ENCODE measurements around the gene REPS2.

REPS2 gene

DNA sequence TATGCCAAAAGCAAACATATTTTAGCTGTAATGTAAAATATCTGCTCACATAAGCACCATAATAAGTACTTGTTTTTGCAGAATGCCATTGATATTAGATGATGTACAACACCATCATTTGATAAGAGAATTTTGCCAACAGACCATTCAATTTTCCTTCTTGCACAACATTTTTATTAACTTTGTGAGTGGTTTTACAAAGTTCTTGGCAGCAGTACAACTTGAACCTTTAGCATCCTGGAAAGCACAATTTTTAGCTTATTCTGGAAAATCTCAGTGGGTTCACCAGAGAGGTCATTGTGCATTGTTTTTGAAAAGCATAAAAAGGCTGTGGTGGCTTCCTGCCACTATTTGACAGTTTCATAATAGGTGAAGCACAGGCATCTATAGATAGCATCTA lies 26.4 kb upstream of the REPS2 start:
- Histone ChIP-seq H3K18ac (ENCODE audit: low read length) (no peak overlapping the region), H2BK15ac (ENCODE audit: low read length) (no peak overlapping the region), H3K4me2 (ENCODE audit: insufficient read depth, low read length, poor library complexity, severe bottlenecking) (no peak overlapping the region), H3K4me1 (ENCODE audit: control insufficient read depth in 2 of 2, insufficient read depth in 1 of 2, low read depth in 1 of 2, low read length in 2 of 2) (no peaks in the 10 kb centered on the region), H3K9me3 (replicated peaks in 1 of 2; ENCODE audit: control insufficient read depth in 2 of 2, insufficient read depth in 1 of 2, low read depth in 1 of 2, low read length in 2 of 2) (no peaks in the 10 kb centered on the region), H3K23ac (ENCODE audit: low read depth, low read length, poor library complexity) (no peak overlapping the region), H3K27ac (replicated peaks; ENCODE audit: low read length) (no peak overlapping the region), H4K8ac (ENCODE audit: low read depth, low read length) (no peak overlapping the region), H2AK5ac (ENCODE audit: low read depth, low read length) (no peak overlapping the region), H2BK12ac (ENCODE audit: low read length) (no peak overlapping the region), H3K9ac (ENCODE audit: low read depth, low read length, poor library complexity) (no peak overlapping the region), H3K4me3 (ENCODE audit: low read length in 2 of 2) (no peak overlapping the region), H2BK5ac (ENCODE audit: low read length) (no peak overlapping the region), H3K27me3 (ENCODE audit: control insufficient read depth in 3 of 3, insufficient read depth in 3 of 3, low read depth in 1 of 3, low read length in 3 of 3) (peaks cover 0 to 40% (median 0%) of the 10 kb centered on the region in 3 experiments), H2BK120ac (ENCODE audit: low read depth, low read length) (no peak overlapping the region), H3K4ac (ENCODE audit: low read length) (no peak overlapping the region), H3K79me1 (ENCODE audit: low read depth, low read length) (no peaks in the 10 kb centered on the region), H3K36me3 (replicated peaks in 1 of 2; ENCODE audit: control insufficient read depth in 2 of 2, insufficient read depth in 2 of 2, low read length in 2 of 2) (no peaks in the 10 kb centered on the region), H3K14ac (ENCODE audit: low read length) (no peak overlapping the region), H4K91ac (ENCODE audit: low read depth, low read length, poor library complexity) (no peak overlapping the region), H2AFZ (ENCODE audit: low read length) (no peak overlapping the region)
- DNase-seq (ENCODE audit: low spot score) = no peak

DNA sequence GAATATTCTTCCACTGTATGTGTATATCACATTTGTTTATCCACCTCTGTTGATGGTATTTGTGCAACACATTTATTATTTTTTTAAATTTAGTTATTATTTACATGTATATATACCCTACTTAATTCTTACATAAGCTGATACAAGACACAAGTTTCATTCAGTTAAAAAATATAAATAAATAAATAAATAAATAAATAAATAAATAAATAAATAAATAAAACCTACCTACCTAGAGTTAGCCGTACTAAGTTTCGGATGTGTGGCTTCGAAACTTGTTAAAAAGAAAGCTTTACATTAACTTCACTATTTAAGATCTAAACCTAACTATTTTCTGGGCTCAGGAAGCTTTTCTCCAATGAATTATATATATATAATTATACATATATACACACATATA lies 23.3 kb upstream of the REPS2 start:
- H3K14ac ChIP-seq (ENCODE audit: low read length) = no peak overlapping the region
- no peak overlapping the region for H2AK5ac ChIP-seq (ENCODE audit: low read depth, low read length)
- H3K4me2 ChIP-seq (ENCODE audit: insufficient read depth, low read length, poor library complexity, severe bottlenecking) = no peak overlapping the region
- H2BK5ac ChIP-seq (ENCODE audit: low read length) = no peak overlapping the region
- H2AFZ ChIP-seq (ENCODE audit: low read length) = no peak overlapping the region
- H3K79me1 ChIP-seq (ENCODE audit: low read depth, low read length) = no peaks in the 10 kb centered on the region
- no peaks in the 10 kb centered on the region for H3K4me1 ChIP-seq (ENCODE audit: control insufficient read depth in 2 of 2, insufficient read depth in 1 of 2, low read depth in 1 of 2, low read length in 2 of 2)
- H3K36me3 ChIP-seq (replicated peaks in 1 of 2; ENCODE audit: control insufficient read depth in 2 of 2, insufficient read depth in 2 of 2, low read length in 2 of 2) = no peaks in the 10 kb centered on the region
- no peak for DNase-seq (ENCODE audit: low spot score)
- H3K27ac ChIP-seq (replicated peaks; ENCODE audit: low read length) = no peak overlapping the region
- no peaks in the 10 kb centered on the region for H3K9me3 ChIP-seq (replicated peaks in 1 of 2; ENCODE audit: control insufficient read depth in 2 of 2, insufficient read depth in 1 of 2, low read depth in 1 of 2, low read length in 2 of 2)
- H4K91ac ChIP-seq (ENCODE audit: low read depth, low read length, poor library complexity) = no peak overlapping the region
- peaks cover 0 to 37% (median 0%) of the 10 kb centered on the region in 3 experiments for H3K27me3 ChIP-seq (ENCODE audit: control insufficient read depth in 3 of 3, insufficient read depth in 3 of 3, low read depth in 1 of 3, low read length in 3 of 3)
- H3K18ac ChIP-seq (ENCODE audit: low read length) = no peak overlapping the region
- H2BK12ac ChIP-seq (ENCODE audit: low read length) = no peak overlapping the region
- no peak overlapping the region for H3K4me3 ChIP-seq (ENCODE audit: low read length in 2 of 2)
- H3K4ac ChIP-seq (ENCODE audit: low read length) = no peak overlapping the region
- no peak overlapping the region for H4K8ac ChIP-seq (ENCODE audit: low read depth, low read length)
- H2BK15ac ChIP-seq (ENCODE audit: low read length) = no peak overlapping the region
- WGBS, 2 donors (ENCODE audit: extremely low coverage in 2 of 2, insufficient read length in 2 of 2, insufficient replicate concordance in 1 of 2) = no CpG with 5 or more reads among the region's 3 CpGs
- no peak overlapping the region for H2BK120ac ChIP-seq (ENCODE audit: low read depth, low read length)
- H3K23ac ChIP-seq (ENCODE audit: low read depth, low read length, poor library complexity) = no peak overlapping the region
- H3K9ac ChIP-seq (ENCODE audit: low read depth, low read length, poor library complexity) = no peak overlapping the region

DNA sequence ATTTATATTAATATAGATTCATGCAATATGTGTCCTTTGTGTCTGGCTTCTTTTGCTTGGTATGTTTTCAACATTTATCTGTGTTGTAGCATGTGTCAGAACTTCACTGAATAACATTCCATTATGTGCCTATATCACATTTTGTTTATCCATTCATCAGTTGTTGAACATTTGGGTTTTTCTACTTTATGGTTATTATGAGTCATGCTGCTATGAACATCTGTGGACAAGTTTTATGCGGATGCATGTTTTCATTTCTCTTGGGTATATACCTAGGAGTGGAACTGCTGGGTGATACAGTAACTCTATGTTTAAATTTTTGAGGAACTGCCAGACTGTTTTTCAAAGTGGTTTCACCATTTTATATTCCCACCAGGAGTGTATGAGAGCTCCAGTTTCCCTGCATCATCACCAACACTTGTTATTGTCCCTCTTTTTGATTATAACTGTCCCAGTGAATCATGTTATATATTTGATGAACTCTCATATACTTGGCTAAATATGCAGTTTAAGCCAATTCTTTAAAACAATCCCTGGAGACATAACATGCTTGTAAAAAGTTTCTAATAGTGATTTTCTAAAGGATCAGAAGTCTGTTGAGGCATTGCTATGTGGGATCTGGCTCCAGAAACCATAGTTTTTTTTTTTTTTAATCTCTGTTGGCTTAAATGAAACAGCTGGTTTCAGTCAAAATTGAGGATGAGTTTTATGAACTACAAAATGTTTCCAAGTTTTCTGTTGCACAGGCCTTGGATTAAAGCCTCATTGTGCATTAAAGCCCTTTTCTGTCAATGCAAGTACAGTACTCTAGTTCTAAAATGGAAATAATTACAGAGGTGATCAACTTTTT lies 21.6 kb upstream of the REPS2 start:
- no CpG with 5 or more reads among the region's 1 CpG for WGBS, 2 donors (ENCODE audit: extremely low coverage in 2 of 2, insufficient read length in 2 of 2, insufficient replicate concordance in 1 of 2)

DNA sequence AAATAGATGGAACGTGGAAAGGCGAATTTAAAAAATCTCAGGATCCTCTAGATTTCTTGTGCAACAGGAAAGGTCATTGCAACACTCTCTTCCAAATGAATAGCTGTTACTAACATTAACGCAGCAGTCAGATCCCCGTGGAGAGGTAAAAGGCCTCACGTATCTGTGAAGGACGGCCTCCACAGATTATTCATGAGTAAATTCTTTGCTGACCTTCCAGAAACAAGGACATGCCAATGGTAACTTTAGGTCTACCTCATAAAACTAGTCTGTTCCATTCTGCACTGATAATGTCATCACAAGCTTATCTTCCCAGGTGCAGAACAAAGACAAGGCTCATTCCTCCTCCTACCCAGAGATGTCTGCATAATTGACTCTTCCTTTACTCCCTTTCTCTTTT lies 16.1 kb upstream of the REPS2 start:
- no peak overlapping the region for H4K91ac ChIP-seq (ENCODE audit: low read depth, low read length, poor library complexity)
- H2AFZ ChIP-seq (ENCODE audit: low read length) = no peak overlapping the region
- WGBS, 2 donors (ENCODE audit: extremely low coverage in 2 of 2, insufficient read length in 2 of 2, insufficient replicate concordance in 1 of 2) = no CpG with 5 or more reads among the region's 6 CpGs
- H2BK12ac ChIP-seq (ENCODE audit: low read length) = no peak overlapping the region
- H3K18ac ChIP-seq (ENCODE audit: low read length) = no peak overlapping the region
- no peaks in the 10 kb centered on the region for H3K79me1 ChIP-seq (ENCODE audit: low read depth, low read length)
- no peaks in the 10 kb centered on the region for H3K36me3 ChIP-seq (replicated peaks in 1 of 2; ENCODE audit: control insufficient read depth in 2 of 2, insufficient read depth in 2 of 2, low read length in 2 of 2)
- no peak overlapping the region for H3K9ac ChIP-seq (ENCODE audit: low read depth, low read length, poor library complexity)
- no peak for DNase-seq (ENCODE audit: low spot score)
- no peak overlapping the region for H2BK5ac ChIP-seq (ENCODE audit: low read length)
- no peak overlapping the region for H3K23ac ChIP-seq (ENCODE audit: low read depth, low read length, poor library complexity)
- no peak overlapping the region for H2BK15ac ChIP-seq (ENCODE audit: low read length)
- H2BK120ac ChIP-seq (ENCODE audit: low read depth, low read length) = no peak overlapping the region
- no peak overlapping the region for H3K4ac ChIP-seq (ENCODE audit: low read length)
- no peak overlapping the region for H4K8ac ChIP-seq (ENCODE audit: low read depth, low read length)
- no peak overlapping the region for H3K14ac ChIP-seq (ENCODE audit: low read length)
- H3K27me3 ChIP-seq (ENCODE audit: control insufficient read depth in 3 of 3, insufficient read depth in 3 of 3, low read depth in 1 of 3, low read length in 3 of 3) = peaks cover 0 to 61% (median 0%) of the 10 kb centered on the region in 3 experiments
- H3K9me3 ChIP-seq (replicated peaks in 1 of 2; ENCODE audit: control insufficient read depth in 2 of 2, insufficient read depth in 1 of 2, low read depth in 1 of 2, low read length in 2 of 2) = no peaks in the 10 kb centered on the region
- H3K4me2 ChIP-seq (ENCODE audit: insufficient read depth, low read length, poor library complexity, severe bottlenecking) = no peak overlapping the region
- no peak overlapping the region for H2AK5ac ChIP-seq (ENCODE audit: low read depth, low read length)
- H3K4me1 ChIP-seq (ENCODE audit: control insufficient read depth in 2 of 2, insufficient read depth in 1 of 2, low read depth in 1 of 2, low read length in 2 of 2) = peaks cover 0 to 3% of the 10 kb centered on the region in 2 donors
- no peak overlapping the region for H3K27ac ChIP-seq (replicated peaks; ENCODE audit: low read length)
- H3K4me3 ChIP-seq (ENCODE audit: low read length in 2 of 2) = no peak overlapping the region

More for the DNA sequence above, 21.6 kb upstream of the REPS2 start:
- Histone ChIP-seq H2BK15ac (ENCODE audit: low read length) (no peak overlapping the region), H3K9ac (ENCODE audit: low read depth, low read length, poor library complexity) (no peak overlapping the region), H3K9me3 (replicated peaks in 1 of 2; ENCODE audit: control insufficient read depth in 2 of 2, insufficient read depth in 1 of 2, low read depth in 1 of 2, low read length in 2 of 2) (no peaks in the 10 kb centered on the region), H3K27me3 (ENCODE audit: control insufficient read depth in 3 of 3, insufficient read depth in 3 of 3, low read depth in 1 of 3, low read length in 3 of 3) (peaks cover 0 to 32% (median 0%) of the 10 kb centered on the region in 3 experiments), H3K18ac (ENCODE audit: low read length) (no peak overlapping the region), H2AFZ (ENCODE audit: low read length) (no peak overlapping the region), H3K4me2 (ENCODE audit: insufficient read depth, low read length, poor library complexity, severe bottlenecking) (no peak overlapping the region), H3K36me3 (replicated peaks in 1 of 2; ENCODE audit: control insufficient read depth in 2 of 2, insufficient read depth in 2 of 2, low read length in 2 of 2) (no peaks in the 10 kb centered on the region), H4K8ac (ENCODE audit: low read depth, low read length) (no peak overlapping the region), H2AK5ac (ENCODE audit: low read depth, low read length) (no peak overlapping the region), H3K79me1 (ENCODE audit: low read depth, low read length) (no peaks in the 10 kb centered on the region), H3K14ac (ENCODE audit: low read length) (no peak overlapping the region), H2BK120ac (ENCODE audit: low read depth, low read length) (no peak overlapping the region), H2BK5ac (ENCODE audit: low read length) (no peak overlapping the region), H2BK12ac (ENCODE audit: low read length) (no peak overlapping the region), H3K27ac (replicated peaks; ENCODE audit: low read length) (no peak overlapping the region), H3K4me1 (ENCODE audit: control insufficient read depth in 2 of 2, insufficient read depth in 1 of 2, low read depth in 1 of 2, low read length in 2 of 2) (no peaks in the 10 kb centered on the region), H3K4me3 (ENCODE audit: low read length in 2 of 2) (no peak overlapping the region), H3K23ac (ENCODE audit: low read depth, low read length, poor library complexity) (no peak overlapping the region), H4K91ac (ENCODE audit: low read depth, low read length, poor library complexity) (no peak overlapping the region), H3K4ac (ENCODE audit: low read length) (no peak overlapping the region)
- no peak for DNase-seq (ENCODE audit: low spot score)
